ENCODE measurements around the gene E2F4.

- no peak for TF ChIP-seq NANOG (IDR thresholded peaks at IDR 0.05; ENCODE audit: borderline replicate concordance)
- TF ChIP-seq CTCF (conservative IDR thresholded peaks at IDR 0.05; ENCODE audit: low read depth in 2 of 2): no peak
- TF ChIP-seq EZH2phosphoT487 (IDR thresholded peaks at IDR 0.05; ENCODE audit: unreplicated experiment): no peak
- TF ChIP-seq EZH2 (IDR thresholded peaks at IDR 0.05; ENCODE audit: low read depth, unreplicated experiment): no peak
- TF ChIP-seq POLR2AphosphoS5 (IDR thresholded peaks at IDR 0.05; ENCODE audit: low read depth): no peak
- no peak for TF ChIP-seq ZNF331 (CRISPR knock-in tag; IDR thresholded peaks at IDR 0.05; ENCODE audit: low read depth)
These were observed 53.2 kb downstream of the E2F4 start for GRCh38 chr16:67245186-67245585.
